ENCODE data around the gene ZFP91.

DNA sequence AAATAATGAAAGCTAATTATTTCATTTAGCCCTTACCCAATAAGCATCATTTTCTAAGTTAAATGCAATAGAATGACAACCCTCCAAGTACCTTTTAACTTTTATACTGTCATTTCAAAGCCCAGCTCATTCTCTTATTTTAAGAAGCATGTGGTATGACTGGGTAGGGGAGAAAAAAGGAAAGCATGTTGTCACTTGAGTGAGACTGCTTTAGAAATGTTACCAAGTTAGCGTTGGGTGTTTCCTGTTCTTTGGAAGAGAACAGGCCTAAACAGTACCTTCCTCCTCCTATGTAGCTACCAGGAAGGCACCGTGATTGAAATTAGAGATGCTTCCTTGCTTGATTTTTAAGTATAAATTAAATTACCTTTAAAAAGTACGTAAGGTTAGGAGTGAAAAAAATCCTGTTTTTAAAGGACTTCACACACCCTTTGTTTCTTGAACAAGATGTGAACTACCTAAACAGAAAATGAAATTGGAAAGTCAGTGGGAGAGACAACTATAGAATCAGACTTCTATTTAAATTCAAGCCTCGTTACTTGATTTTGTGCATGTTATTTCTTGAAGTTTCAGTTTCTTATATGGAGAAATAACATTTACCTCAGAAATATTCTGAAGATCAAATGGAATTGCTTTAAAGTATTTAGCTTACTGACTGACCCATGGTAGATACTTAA, 42.9 kb downstream of the ZFP91 start:
- TF ChIP-seq POLR2A (IDR thresholded peaks at IDR 0.05): no peak
- TF ChIP-seq, protein P1, sequence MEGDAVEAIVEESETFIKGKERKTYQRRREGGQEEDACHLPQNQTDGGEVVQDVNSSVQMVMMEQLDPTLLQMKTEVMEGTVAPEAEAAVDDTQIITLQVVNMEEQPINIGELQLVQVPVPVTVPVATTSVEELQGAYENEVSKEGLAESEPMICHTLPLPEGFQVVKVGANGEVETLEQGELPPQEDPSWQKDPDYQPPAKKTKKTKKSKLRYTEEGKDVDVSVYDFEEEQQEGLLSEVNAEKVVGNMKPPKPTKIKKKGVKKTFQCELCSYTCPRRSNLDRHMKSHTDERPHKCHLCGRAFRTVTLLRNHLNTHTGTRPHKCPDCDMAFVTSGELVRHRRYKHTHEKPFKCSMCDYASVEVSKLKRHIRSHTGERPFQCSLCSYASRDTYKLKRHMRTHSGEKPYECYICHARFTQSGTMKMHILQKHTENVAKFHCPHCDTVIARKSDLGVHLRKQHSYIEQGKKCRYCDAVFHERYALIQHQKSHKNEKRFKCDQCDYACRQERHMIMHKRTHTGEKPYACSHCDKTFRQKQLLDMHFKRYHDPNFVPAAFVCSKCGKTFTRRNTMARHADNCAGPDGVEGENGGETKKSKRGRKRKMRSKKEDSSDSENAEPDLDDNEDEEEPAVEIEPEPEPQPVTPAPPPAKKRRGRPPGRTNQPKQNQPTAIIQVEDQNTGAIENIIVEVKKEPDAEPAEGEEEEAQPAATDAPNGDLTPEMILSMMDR (IDR thresholded peaks at IDR 0.05): no peak

Data from adrenal gland (tissue), 5 donors.